Fibroblast of lung (primary cell): ENCODE measurements around the gene ANKS1B. TPM values are rescaled to one million over a fixed set of nuclear protein-coding genes. Genes with fewer than 3 reads are reported as not detected.

Experiments
- DNase-seq, 2 donors: peaks; one replicate each; pipeline versions ENCODE4 v3.0.0 to v3.0.0-alpha.2; 2010; ENCODE audit warnings: low read depth in 2 of 2
- H2AFZ ChIP-seq: 2 replicates; pipeline ENCODE4 v1.5.1; 2012; ENCODE audit warnings: low read length, control low read depth, inconsistent platforms
- H3K27ac ChIP-seq: 2 replicates; pipeline ENCODE4 v1.5.1; 2011; ENCODE audit warnings: low read length, control low read depth; ENCODE audit not compliant: insufficient read depth
- H3K27me3 ChIP-seq: 2 replicates; pipeline ENCODE4 v1.5.1; 2011; ENCODE audit warnings: mild to moderate bottlenecking, low read length; ENCODE audit not compliant: control insufficient read depth, insufficient read depth
- H3K36me3 ChIP-seq: 2 replicates; pipeline ENCODE4 v1.5.1; 2011; ENCODE audit warnings: low read length; ENCODE audit not compliant: control insufficient read depth, insufficient read depth
- H3K4me1 ChIP-seq: 2 replicates; pipeline ENCODE4 v1.5.1; 2011; ENCODE audit warnings: low read length; ENCODE audit not compliant: control insufficient read depth, insufficient read depth; ENCODE audit errors: extremely low read depth
- H3K4me2 ChIP-seq: 2 replicates; pipeline ENCODE4 v1.5.1; 2011; ENCODE audit warnings: low read length, control low read depth; ENCODE audit not compliant: insufficient read depth; ENCODE audit errors: extremely low read depth
- H3K4me3 ChIP-seq, 4 experiments: fragments of 200-600 bp in 1 of 4; sonication (generic) in 1 of 4; replicated peaks in 1 of 4; 2 replicates each; pipeline ENCODE4 v1.5.1; 2011 to 2016; ENCODE audit warnings: low read length in 4 of 4, low read depth in 3 of 4, mild to moderate bottlenecking in 3 of 4, control low read depth in 2 of 4, inconsistent platforms in 1 of 4, mixed read lengths in 1 of 4; ENCODE audit not compliant: insufficient read depth in 1 of 4; ENCODE audit errors: control extremely low read depth in 1 of 4
- H3K79me2 ChIP-seq: 2 replicates; pipeline ENCODE4 v1.5.1; 2012; ENCODE audit warnings: mild to moderate bottlenecking, low read length, inconsistent platforms; ENCODE audit not compliant: control insufficient read depth, insufficient read depth
- H3K9ac ChIP-seq: 2 replicates; pipeline ENCODE4 v1.5.1; 2011; ENCODE audit warnings: mild to moderate bottlenecking, low read length, control low read depth; ENCODE audit not compliant: insufficient read depth
- H3K9me3 ChIP-seq: 2 replicates; pipeline ENCODE4 v1.5.1; 2012; ENCODE audit warnings: low read depth, low read length; ENCODE audit not compliant: control insufficient read depth, insufficient read depth
- H4K20me1 ChIP-seq: 2 replicates; pipeline ENCODE4 v1.5.1; 2011; ENCODE audit warnings: low read length; ENCODE audit not compliant: control insufficient read depth, insufficient read depth; ENCODE audit errors: extremely low read depth
- CTCF ChIP-seq, 2 donors: IDR thresholded peaks in 1 of 2; conservative IDR thresholded peaks in 1 of 2; 1 replicate in 1 of 2; 2 replicates in 1 of 2; pipeline ENCODE4 v1.5.1; 2011 to 2012; ENCODE audit warnings: low read length in 2 of 2, control low read depth in 1 of 2, inconsistent platforms in 1 of 2, low read depth in 1 of 2, mild to moderate bottlenecking in 1 of 2
- EZH2 ChIP-seq: IDR thresholded peaks from 2 replicates; pipeline ENCODE4 v1.5.1; 2012; ENCODE audit warnings: low read length, control low read depth, mild to moderate bottlenecking; ENCODE audit errors: missing control alignments
- polyA plus RNA-seq, 2 donors: library from polyadenylated mRNA; depleted of rRNA in 1 of 2; stranded (reverse) in 1 of 2; unstranded in 1 of 2; fragments of >200 nt; gene quantifications; 2 replicates each; pipeline ENCODE4 v1.2.1, GENCODE V29; 2011 to 2012; ENCODE audit warnings: missing spikeins in 1 of 2
- total RNA-seq: library from RNA; depleted of rRNA; stranded (reverse); fragments of >200 nt; gene quantifications from 2 replicates; pipeline ENCODE4 v1.2.1, GENCODE V29; 2014

ANKS1B gene
- total and polyA plus RNA-seq, 2 donors (not counting 1 experiment from before 2014, with no cell fraction given) = 0.11 to 0.83 TPM

- Histone ChIP-seq H2AFZ (no peak overlapping the region), H3K4me2 (no peak overlapping the region), H3K79me2 (no peaks in the 10 kb centered on the region), H3K4me3 (no peak overlapping the region), H3K27me3 (no peaks in the 10 kb centered on the region), H3K4me1 (no peaks in the 10 kb centered on the region), H3K9me3 (no peaks in the 10 kb centered on the region), H3K9ac (no peak overlapping the region), H3K27ac (no peak overlapping the region), H4K20me1 (no peaks in the 10 kb centered on the region), H3K36me3 (no peaks in the 10 kb centered on the region)
- no peak for DNase-seq
- no peak for TF ChIP-seq EZH2
- TF ChIP-seq CTCF (conservative IDR thresholded peaks at IDR 0.05 in 1 of 2, IDR thresholded peaks at IDR 0.05 in 1 of 2; ENCODE audit: low read depth in 1 of 2, low read length in 2 of 2) = no peak
Observed at GRCh38 chr12:99049774-99050173, 935.0 kb downstream of the ANKS1B start.

GRCh38 chr12:99045158-99045557 is 939.6 kb downstream of the ANKS1B start:
- no peak overlapping the region for H3K4me3 ChIP-seq
- H3K4me1 ChIP-seq = no peaks in the 10 kb centered on the region
- no peaks in the 10 kb centered on the region for H3K36me3 ChIP-seq
- H3K9me3 ChIP-seq = no peaks in the 10 kb centered on the region
- no peak overlapping the region for H2AFZ ChIP-seq
- DNase-seq = no peak
- H4K20me1 ChIP-seq = no peaks in the 10 kb centered on the region
- no peaks in the 10 kb centered on the region for H3K27me3 ChIP-seq
- no peak overlapping the region for H3K9ac ChIP-seq
- TF ChIP-seq CTCF (conservative IDR thresholded peaks at IDR 0.05 in 1 of 2, IDR thresholded peaks at IDR 0.05 in 1 of 2; ENCODE audit: low read depth in 1 of 2, low read length in 2 of 2) (no peak), EZH2 (no peak)
- no peak overlapping the region for H3K4me2 ChIP-seq
- H3K27ac ChIP-seq = no peak overlapping the region
- no peaks in the 10 kb centered on the region for H3K79me2 ChIP-seq

GRCh38 chr12:99043319-99043914 is 941.3 kb downstream of the ANKS1B start:
- H3K4me2 ChIP-seq = no peak overlapping the region
- H3K27ac ChIP-seq = no peak overlapping the region
- no peaks in the 10 kb centered on the region for H4K20me1 ChIP-seq
- H3K9me3 ChIP-seq = no peaks in the 10 kb centered on the region
- no peaks in the 10 kb centered on the region for H3K36me3 ChIP-seq
- no peak overlapping the region for H3K4me3 ChIP-seq
- H2AFZ ChIP-seq = no peak overlapping the region
- no peaks in the 10 kb centered on the region for H3K27me3 ChIP-seq
- no peaks in the 10 kb centered on the region for H3K79me2 ChIP-seq
- peak; percentile 50 to 71 for DNase-seq
- H3K9ac ChIP-seq = no peak overlapping the region
- TF ChIP-seq EZH2 (no peak), CTCF (conservative IDR thresholded peaks at IDR 0.05 in 1 of 2, IDR thresholded peaks at IDR 0.05 in 1 of 2; ENCODE audit: low read depth in 1 of 2, low read length in 2 of 2) (peak; percentile 82 to 93)
- no peaks in the 10 kb centered on the region for H3K4me1 ChIP-seq
